SW480 (cell line): ENCODE results near the gene ECSIT.

Experiments used
- DNase-seq: peaks from one replicate; pipeline ENCODE4 v3.0.0-alpha.2; 2016; ENCODE audit warnings: low spot score

ECSIT gene

GRCh38 chr19:11499890-11500420, 29.0 kb downstream of the ECSIT start:
- no peak for DNase-seq

- no peak for DNase-seq
Observed at GRCh38 chr19:11499220-11499726, 29.7 kb downstream of the ECSIT start.

GRCh38 chr19:11496391-11497163, 32.4 kb downstream of the ECSIT start:
- peak; percentile 67 for DNase-seq

GRCh38 chr19:11495885-11496284, 33.0 kb downstream of the ECSIT start:
- DNase-seq = no peak

GRCh38 chr19:11495481-11495880, 33.5 kb downstream of the ECSIT start:
- DNase-seq = no peak

GRCh38 chr19:11494634-11495285, 34.2 kb downstream of the ECSIT start:
- no peak for DNase-seq

GRCh38 chr19:11489378-11489777, 39.6 kb downstream of the ECSIT start:
- no peak for DNase-seq

- no peak for DNase-seq
Observed at GRCh38 chr19:11486661-11487503, 42.1 kb downstream of the ECSIT start.

GRCh38 chr19:11485245-11485837, 43.6 kb downstream of the ECSIT start:
- DNase-seq = no peak

- no peak for DNase-seq
Observed at GRCh38 chr19:11483366-11484111, 45.4 kb downstream of the ECSIT start.

GRCh38 chr19:11482384-11483050, 46.4 kb downstream of the ECSIT start:
- peak; percentile 64 for DNase-seq

- no peak for DNase-seq
Observed at GRCh38 chr19:11481534-11482383, 47.2 kb downstream of the ECSIT start.

- DNase-seq = no peak
Observed at GRCh38 chr19:11480715-11481533, 48.0 kb downstream of the ECSIT start, which contains the start of gene ELAVL3. ELAVL3 (minus strand) TSS chr19:11481046; CDS start chr19:11480608, 438 bp downstream.

- DNase-seq = no peak
Observed at GRCh38 chr19:11479898-11480714, 48.8 kb downstream of the ECSIT start.

GRCh38 chr19:11479090-11479897, 49.6 kb downstream of the ECSIT start:
- peak; percentile 86 for DNase-seq

- DNase-seq = no peak
Observed at GRCh38 chr19:11478167-11479089, 50.5 kb downstream of the ECSIT start.
